ENCODE results near the gene SPOP.

SPOP gene

DNA sequence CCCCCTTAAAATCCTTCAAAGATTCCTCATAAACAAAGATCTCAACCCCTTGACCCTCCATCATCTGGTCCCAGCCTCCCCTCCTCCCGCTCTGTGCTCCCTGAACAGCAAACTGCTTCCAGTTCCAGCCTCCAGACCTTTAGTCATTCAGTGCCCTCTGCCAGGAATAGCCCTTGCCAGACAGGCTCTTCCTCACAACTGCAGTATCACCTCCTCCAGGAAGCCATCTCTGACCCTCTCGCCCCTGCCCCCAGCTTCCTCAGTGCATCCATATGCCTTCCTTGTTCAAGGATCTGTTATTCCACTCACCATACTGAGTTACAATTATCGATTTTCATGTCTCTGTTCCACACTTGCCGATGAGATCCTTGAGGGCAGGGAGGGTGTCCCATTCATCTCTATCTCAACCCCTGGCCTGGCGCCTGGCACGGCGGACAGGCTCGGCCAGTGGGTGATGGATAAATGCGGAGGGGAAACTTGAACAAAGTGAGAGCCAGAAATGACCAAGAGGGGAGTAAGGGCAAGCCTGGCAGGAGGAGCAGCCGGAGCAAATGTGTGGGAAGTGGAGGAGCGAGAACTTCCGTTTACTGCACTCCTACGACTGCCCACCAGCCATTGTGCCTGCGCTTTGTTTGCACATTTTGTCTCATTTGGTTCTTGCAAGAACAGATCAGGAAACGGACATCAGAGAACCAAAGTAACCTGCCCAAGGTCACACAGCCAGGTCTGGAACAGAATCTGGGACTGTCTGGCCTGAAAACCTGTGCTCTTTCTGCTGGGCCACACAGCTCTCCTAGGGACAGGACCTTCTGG, 104.2 kb downstream of the SPOP start:
- Histone ChIP-seq H3K4me1 (no peaks in the 10 kb centered on the region), H3K4me3 (ENCODE audit: low read depth, low read length) (no peak overlapping the region), H3K4me2 (ENCODE audit: low read length) (no peak overlapping the region), H3K36me3 (ENCODE audit: control insufficient read depth, insufficient read depth, low read length) (no peaks in the 10 kb centered on the region), H3K79me2 (no peaks in the 10 kb centered on the region), H2AFZ (no peak overlapping the region), H3K27ac (no peak overlapping the region), H3K9me3 (ENCODE audit: control insufficient read depth, low read length) (no peaks in the 10 kb centered on the region), H3K9ac (no peak overlapping the region), H3K27me3 (ENCODE audit: control insufficient read depth, insufficient read depth, low read length) (no peaks in the 10 kb centered on the region)
- TF ChIP-seq CTCF (IDR thresholded peaks at IDR 0.05), result no peak

- H3K79me2 ChIP-seq, result no peaks in the 10 kb centered on the region
- no peaks in the 10 kb centered on the region for H3K4me1 ChIP-seq
- TF ChIP-seq CTCF (IDR thresholded peaks at IDR 0.05), result no peak
Measured at GRCh38 chr17:49572806-49573420, 105.0 kb downstream of the SPOP start.

GRCh38 chr17:49572226-49572625, 105.7 kb downstream of the SPOP start:
- TF ChIP-seq CTCF (IDR thresholded peaks at IDR 0.05), result no peak
- no peaks in the 10 kb centered on the region for H3K79me2 ChIP-seq
- H3K9ac ChIP-seq, result no peak overlapping the region
- no peaks in the 10 kb centered on the region for H3K27me3 ChIP-seq (ENCODE audit: control insufficient read depth, insufficient read depth, low read length)
- H3K36me3 ChIP-seq (ENCODE audit: control insufficient read depth, insufficient read depth, low read length), result no peaks in the 10 kb centered on the region
- H3K9me3 ChIP-seq (ENCODE audit: control insufficient read depth, low read length), result no peaks in the 10 kb centered on the region
- H2AFZ ChIP-seq, result no peak overlapping the region
- H3K4me2 ChIP-seq (ENCODE audit: low read length), result no peak overlapping the region
- H3K27ac ChIP-seq, result no peak overlapping the region
- no peak overlapping the region for H3K4me3 ChIP-seq (ENCODE audit: low read depth, low read length)
- no peaks in the 10 kb centered on the region for H3K4me1 ChIP-seq

More at GRCh38 chr17:49572806-49573420, 105.0 kb downstream of the SPOP start:
- H3K4me2 ChIP-seq (ENCODE audit: low read length), result no peak overlapping the region
- H3K4me3 ChIP-seq (ENCODE audit: low read depth, low read length), result no peak overlapping the region
- H3K9ac ChIP-seq, result no peak overlapping the region
- H3K9me3 ChIP-seq (ENCODE audit: control insufficient read depth, low read length), result no peaks in the 10 kb centered on the region
- no peak overlapping the region for H2AFZ ChIP-seq
- H3K27ac ChIP-seq, result no peak overlapping the region
- no peaks in the 10 kb centered on the region for H3K36me3 ChIP-seq (ENCODE audit: control insufficient read depth, insufficient read depth, low read length)
- no peaks in the 10 kb centered on the region for H3K27me3 ChIP-seq (ENCODE audit: control insufficient read depth, insufficient read depth, low read length)

- Histone ChIP-seq H3K27me3 (ENCODE audit: control insufficient read depth, insufficient read depth, low read length) (no peaks in the 10 kb centered on the region), H3K9me3 (ENCODE audit: control insufficient read depth, low read length) (no peaks in the 10 kb centered on the region), H3K4me3 (ENCODE audit: low read depth, low read length) (no peak overlapping the region), H3K36me3 (ENCODE audit: control insufficient read depth, insufficient read depth, low read length) (no peaks in the 10 kb centered on the region), H3K79me2 (no peaks in the 10 kb centered on the region), H2AFZ (no peak overlapping the region), H3K9ac (no peak overlapping the region), H3K4me1 (no peaks in the 10 kb centered on the region), H3K4me2 (ENCODE audit: low read length) (no peak overlapping the region), H3K27ac (no peak overlapping the region)
- TF ChIP-seq CTCF (IDR thresholded peaks at IDR 0.05), result no peak
Measured at GRCh38 chr17:49571764-49572163, 106.1 kb downstream of the SPOP start.
